Neural progenitor cell (in vitro differentiated cells): ENCODE measurements around the gene IFT25.
A peak's percentile ranks its signal among the peaks of the same experiment; 100 is the strongest.

Source experiments
- EZH2 ChIP-seq: fragments of 200-600 bp; sonication (generic); IDR thresholded peaks from 2 replicates; pipeline ENCODE4 v1.6.1; 2017; ENCODE audit warnings: antibody characterized with exemption, mild to moderate bottlenecking, moderate library complexity
- EZH2phosphoT487 ChIP-seq: fragments of 200-600 bp; sonication (generic); IDR thresholded peaks from 2 replicates; pipeline ENCODE4 v1.6.1; 2017; ENCODE audit warnings: antibody characterized with exemption
- TF ChIP-seq, protein P1 (sequence below): fragments of 200-600 bp; sonication (generic); IDR thresholded peaks from 2 replicates; pipeline ENCODE4 v1.5.1; 2017; ENCODE audit warnings: antibody characterized with exemption, mild to moderate bottlenecking

GRCh38 chr1:53878492-53879105 is 66.9 kb downstream of the IFT25 start:
- TF ChIP-seq, protein P1, sequence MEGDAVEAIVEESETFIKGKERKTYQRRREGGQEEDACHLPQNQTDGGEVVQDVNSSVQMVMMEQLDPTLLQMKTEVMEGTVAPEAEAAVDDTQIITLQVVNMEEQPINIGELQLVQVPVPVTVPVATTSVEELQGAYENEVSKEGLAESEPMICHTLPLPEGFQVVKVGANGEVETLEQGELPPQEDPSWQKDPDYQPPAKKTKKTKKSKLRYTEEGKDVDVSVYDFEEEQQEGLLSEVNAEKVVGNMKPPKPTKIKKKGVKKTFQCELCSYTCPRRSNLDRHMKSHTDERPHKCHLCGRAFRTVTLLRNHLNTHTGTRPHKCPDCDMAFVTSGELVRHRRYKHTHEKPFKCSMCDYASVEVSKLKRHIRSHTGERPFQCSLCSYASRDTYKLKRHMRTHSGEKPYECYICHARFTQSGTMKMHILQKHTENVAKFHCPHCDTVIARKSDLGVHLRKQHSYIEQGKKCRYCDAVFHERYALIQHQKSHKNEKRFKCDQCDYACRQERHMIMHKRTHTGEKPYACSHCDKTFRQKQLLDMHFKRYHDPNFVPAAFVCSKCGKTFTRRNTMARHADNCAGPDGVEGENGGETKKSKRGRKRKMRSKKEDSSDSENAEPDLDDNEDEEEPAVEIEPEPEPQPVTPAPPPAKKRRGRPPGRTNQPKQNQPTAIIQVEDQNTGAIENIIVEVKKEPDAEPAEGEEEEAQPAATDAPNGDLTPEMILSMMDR, result peak; percentile 72
- TF ChIP-seq EZH2, result no peak
- no peak for TF ChIP-seq EZH2phosphoT487
